ENCODE measurements around the gene AHRR.

The AHRR gene

DNA sequence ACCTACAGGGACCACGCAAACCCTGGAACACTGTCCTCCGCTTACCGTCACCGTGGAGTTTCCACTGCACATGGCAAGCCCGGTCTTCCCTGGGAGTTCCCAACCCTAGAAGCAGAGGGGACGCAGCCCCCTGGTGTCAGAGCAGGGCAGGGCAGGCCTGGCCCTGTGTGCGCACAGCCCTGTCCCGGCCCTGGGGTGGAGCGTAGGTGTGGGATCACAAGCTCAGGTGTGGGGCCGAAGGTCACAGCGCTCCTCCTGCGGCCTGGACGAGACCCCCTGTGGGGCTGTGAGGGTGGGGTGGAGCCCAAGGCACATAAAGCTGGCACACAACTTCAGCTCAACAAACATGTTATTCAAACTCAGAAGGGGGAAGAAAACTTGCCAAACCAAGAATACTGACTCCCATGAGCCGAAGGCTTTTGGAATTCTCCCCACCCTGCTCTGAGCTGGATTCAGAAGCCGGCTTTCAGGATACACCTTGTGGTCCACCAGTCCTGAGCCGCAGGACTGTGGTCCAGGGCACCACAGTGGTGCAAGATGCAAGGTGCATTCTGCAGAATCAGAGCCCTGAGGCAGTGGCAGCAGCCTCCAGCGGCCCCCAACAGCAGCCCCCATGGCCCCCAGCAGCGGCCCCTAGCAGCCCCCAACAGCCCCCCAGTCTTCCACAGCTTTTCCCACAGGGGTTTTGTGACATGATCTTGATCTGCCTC, 109.6 kb downstream of the AHRR start:
- peak; percentile 50 for DNase-seq

DNA sequence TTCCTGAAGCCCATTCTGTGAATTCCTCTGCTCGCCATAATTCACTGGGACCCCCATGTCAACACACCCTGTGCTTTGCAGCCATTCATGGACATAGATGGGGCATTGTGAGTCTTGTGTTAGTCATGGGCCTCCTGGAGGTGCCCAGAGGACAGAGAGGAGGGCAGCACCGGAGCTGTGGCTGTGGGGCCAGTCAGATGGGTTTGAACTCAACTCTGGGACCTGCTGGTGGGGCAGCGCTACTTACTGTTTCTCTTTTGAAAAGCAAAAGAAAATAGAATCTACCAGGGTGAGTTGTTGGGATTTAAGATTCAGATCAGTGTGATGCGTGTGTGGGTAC, 110.2 kb downstream of the AHRR start:
- DNase-seq = no peak

DNA sequence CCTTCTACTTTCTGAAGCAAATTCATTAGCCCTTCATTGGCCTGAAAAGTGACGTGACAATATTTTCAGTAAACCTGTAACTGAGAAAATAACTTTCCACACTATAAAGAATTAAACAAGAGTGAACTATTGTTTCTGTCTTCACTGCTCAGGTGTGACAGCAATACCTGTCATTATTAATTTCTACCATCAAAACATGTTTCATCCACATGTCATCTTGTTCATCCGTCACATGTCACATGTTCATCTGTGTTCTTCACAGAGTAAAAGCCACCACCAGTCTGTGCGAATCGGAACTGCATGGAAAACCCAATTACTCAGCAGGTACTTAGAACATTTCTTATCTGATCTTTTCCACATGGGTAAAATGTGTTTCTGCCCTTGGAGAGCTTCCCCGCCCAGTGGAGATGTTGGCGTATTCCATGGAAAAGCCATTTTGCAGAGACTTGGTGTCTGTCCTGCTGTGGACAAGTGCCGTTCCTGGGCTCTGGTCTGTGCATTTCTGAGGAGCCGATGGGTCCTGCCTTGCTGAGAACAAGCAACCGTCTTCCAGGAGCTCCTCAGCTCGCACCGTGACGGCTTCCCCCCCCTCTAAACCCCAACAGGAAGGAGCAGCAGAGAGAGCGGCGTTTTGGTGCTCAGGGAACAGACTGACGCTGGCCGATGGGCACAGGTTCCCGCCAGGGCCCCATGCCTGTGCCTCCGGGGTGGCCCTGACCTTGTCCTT, 110.8 kb downstream of the AHRR start:
- DNase-seq = no peak

GRCh38 chr5:432928-433791, 111.6 kb downstream of the AHRR start:
- no peak for DNase-seq

DNA sequence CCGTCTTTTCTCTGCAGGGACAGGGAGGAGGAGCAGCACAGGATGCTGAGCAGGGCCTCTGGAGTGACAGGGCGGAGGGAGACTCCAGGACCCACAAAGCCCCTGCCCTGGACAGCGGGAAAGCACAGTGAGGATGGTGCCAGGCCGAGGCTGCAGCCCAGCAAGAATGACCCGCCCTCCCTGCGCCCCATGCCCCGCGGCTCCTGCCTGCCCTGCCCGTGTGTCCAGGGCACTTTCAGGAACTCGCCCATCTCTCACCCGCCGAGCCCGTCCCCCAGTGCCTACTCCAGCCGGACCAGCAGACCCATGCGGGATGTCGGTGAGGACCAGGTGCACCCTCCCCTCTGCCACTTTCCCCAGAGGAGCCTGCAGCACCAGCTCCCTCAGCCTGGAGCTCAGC, 112.3 kb downstream of the AHRR start:
- no peak for DNase-seq

- no peak for DNase-seq
These were observed 113.1 kb downstream of the AHRR start for GRCh38 chr5:434443-435146.

- DNase-seq = no peak
These were observed 113.8 kb downstream of the AHRR start for GRCh38 chr5:435156-435790.

- peak; percentile 25 for DNase-seq
These were observed 114.6 kb downstream of the AHRR start for GRCh38 chr5:435961-436640.

GRCh38 chr5:436641-436975, 115.1 kb downstream of the AHRR start:
- no peak for DNase-seq

GRCh38 chr5:437281-437771, 115.8 kb downstream of the AHRR start:
- DNase-seq = no peak

DNA sequence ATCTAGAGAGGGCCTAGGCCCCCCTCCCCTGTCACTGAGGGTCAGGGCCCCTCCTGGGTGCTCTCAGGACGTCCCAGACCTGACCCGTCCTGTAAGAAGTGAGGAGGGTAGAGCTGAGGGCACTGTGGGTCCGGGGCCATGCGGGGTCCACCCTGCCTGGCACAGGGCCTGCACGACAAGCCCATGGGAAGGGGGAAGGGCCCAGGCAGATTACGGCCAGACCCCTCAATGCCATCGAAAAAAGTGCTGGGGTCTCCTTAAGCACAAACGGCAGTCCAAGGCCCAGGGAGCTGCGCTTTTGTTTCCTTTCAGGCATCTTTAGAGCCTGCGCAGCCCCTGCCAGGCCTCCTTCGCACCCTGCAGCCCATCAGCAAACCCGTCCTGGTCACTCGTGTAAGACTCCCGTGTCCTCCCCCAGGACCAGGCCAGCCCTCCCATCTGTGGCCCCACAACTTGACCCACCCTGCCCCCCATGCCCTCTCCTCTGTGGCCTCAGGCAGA, 117.0 kb downstream of the AHRR start:
- DNase-seq = no peak

DNA sequence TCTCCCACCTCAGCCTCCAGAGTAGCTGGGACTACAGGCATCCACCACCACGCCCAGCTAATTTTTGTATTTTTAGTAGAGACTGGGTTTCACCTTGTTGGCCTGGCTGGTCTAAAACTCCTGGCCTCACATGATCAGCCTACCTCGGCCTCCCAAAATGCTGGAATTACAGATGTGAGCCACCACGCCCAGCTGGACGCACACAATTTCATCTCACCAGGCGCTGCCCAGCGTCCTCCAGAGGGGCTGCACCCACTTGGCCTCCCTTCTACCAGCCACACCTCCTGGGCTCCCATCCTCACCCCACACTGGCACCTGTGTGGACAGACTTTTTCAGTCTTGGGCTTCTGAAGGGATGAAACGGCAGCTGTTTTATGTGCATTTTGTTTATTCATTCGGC, 117.7 kb downstream of the AHRR start:
- no peak for DNase-seq

GRCh38 chr5:439636-440035, 118.1 kb downstream of the AHRR start:
- no peak for DNase-seq

DNA sequence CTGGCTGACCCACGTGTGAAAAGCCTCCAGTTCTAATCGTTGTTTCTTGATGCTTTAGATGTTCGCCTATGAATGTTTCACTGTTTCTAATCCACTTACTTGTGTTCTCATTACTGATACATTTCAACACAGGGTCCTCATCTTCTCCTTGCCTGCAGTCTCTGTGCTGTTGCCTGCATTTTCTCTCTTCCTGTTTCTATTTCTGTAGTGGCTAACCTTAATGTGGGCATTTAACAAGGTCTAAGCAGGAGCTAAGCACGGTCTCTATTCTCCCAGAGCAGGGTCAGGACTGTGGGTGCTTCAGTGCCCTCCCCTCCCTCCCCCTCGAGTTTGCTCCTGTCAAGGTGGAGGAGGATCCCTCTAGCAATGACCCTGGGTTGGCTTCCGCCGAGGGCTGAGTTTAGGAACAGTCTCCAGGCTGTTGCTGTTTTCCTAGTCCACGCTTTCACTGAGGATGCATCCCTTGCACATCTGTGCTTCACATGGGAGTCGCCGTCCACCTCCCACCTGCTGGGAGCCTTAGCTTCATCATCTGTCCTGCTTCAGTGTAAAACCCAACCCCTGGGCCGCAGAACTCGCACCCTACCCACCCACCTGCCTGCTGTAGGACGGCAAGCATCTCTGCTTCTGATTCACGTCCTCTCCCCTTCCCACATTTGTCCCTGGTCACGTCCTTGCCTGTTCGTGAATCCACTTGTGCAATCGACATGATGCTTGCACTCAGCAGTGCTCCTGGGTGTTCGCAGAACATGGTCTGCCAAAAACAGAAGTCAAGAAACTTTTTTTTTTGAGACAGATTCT, 119.1 kb downstream of the AHRR start:
- no peak for DNase-seq

DNA sequence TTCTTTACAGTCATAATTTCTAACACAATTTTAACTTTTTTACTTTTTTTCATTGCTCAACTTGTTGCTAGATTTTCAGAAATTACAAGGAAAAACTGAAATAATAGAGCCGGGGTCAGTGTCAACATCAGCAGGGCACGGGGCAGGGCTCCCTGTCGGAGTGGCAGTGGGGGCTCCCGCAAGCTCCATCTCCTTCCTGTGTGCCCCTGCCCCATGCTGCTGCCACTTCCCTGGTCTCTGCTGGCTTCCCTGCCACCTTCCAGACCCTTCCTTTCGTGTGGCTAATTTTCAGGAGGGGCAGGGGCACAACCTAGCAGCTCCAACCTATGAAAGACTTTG, 120.5 kb downstream of the AHRR start:
- no peak for DNase-seq

- peak; percentile 84 for DNase-seq
These were observed 121.1 kb downstream of the AHRR start, which contains the start of gene EXOC3 for GRCh38 chr5:442335-443238. Gene EXOC3, plus strand, starts transcription at chr5:443176. Its CDS starts 3,030 bp downstream, at chr5:446206.

- no peak for DNase-seq
These were observed 122.0 kb downstream of the AHRR start for GRCh38 chr5:443239-444151.

DNA sequence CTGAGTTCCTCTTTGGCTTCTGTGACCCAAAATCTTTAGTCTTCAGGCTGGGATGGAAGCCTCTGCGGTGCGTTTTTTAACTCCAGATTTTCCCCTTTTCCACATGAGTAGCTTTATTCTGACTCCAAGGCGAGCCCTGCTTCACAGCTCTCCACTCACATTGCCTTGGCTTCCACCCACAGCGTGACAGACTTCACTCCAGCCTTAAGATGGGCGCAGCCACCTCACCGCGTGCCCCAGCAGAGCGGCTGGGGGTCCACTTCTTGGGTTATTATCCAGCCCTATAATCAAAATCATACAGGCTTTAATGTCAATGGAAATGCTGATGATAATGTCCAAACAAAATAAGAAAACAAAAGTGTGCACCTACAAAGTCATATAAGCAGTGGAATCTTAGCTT, 122.7 kb downstream of the AHRR start:
- DNase-seq = no peak

GRCh38 chr5:445591-445990, 124.1 kb downstream of the AHRR start:
- DNase-seq = no peak
